Trophoblast cell (in vitro differentiated cells and primary cell): ENCODE data around the gene RHOBTB3.

Experiments
- DNase-seq, 2 donors: peaks; one replicate each; pipeline ENCODE4 v3.0.0-alpha.2; 2016
- H2AFZ ChIP-seq: 2 replicates; pipeline ENCODE4 v1.6.1; 2013; ENCODE audit warnings: low read length, moderate library complexity, mild to moderate bottlenecking; ENCODE audit not compliant: insufficient read depth, poor library complexity
- H2AK5ac ChIP-seq: 2 replicates; pipeline ENCODE4 v1.6.1; 2013; ENCODE audit warnings: mild to moderate bottlenecking, low read length
- H2BK120ac ChIP-seq: 2 replicates; pipeline ENCODE4 v1.6.1; 2013; ENCODE audit warnings: low read length, mild to moderate bottlenecking, moderate library complexity; ENCODE audit not compliant: insufficient read depth, poor library complexity
- H2BK12ac ChIP-seq: 2 replicates; pipeline ENCODE4 v1.6.1; 2013; ENCODE audit warnings: mild to moderate bottlenecking, low read length, moderate library complexity
- H2BK5ac ChIP-seq: 2 replicates; pipeline ENCODE4 v1.6.1; 2013; ENCODE audit warnings: low read length, low read depth, moderate library complexity, mild to moderate bottlenecking; ENCODE audit not compliant: poor library complexity
- H3K14ac ChIP-seq: 2 replicates; pipeline ENCODE4 v1.6.1; 2013; ENCODE audit warnings: mild to moderate bottlenecking, low read length
- H3K18ac ChIP-seq: 2 replicates; pipeline ENCODE4 v1.6.1; 2013; ENCODE audit warnings: mild to moderate bottlenecking, low read length
- H3K23ac ChIP-seq: 2 replicates; pipeline ENCODE4 v1.6.1; 2013; ENCODE audit warnings: low read length
- H3K27ac ChIP-seq: 2 replicates; pipeline ENCODE4 v1.5.1; 2013; ENCODE audit warnings: low read depth, mild to moderate bottlenecking, inconsistent platforms, low read length, moderate library complexity
- H3K27me3 ChIP-seq: 2 replicates; pipeline ENCODE4 v1.6.1; 2013; ENCODE audit warnings: inconsistent platforms, mild to moderate bottlenecking, low read length, moderate library complexity; ENCODE audit not compliant: insufficient read depth
- H3K36me3 ChIP-seq, 2 experiments: 1 replicate in 1 of 2; 2 replicates in 1 of 2; pipeline ENCODE4 v1.6.1; 2013; ENCODE audit warnings: low read length in 2 of 2, mild to moderate bottlenecking in 2 of 2, moderate library complexity in 1 of 2; ENCODE audit not compliant: insufficient read depth in 2 of 2, control insufficient read depth in 1 of 2
- H3K4ac ChIP-seq: 2 replicates; pipeline ENCODE4 v1.6.1; 2013; ENCODE audit warnings: low read depth, mild to moderate bottlenecking, low read length, moderate library complexity
- H3K4me1 ChIP-seq, 2 experiments: 1 replicate in 1 of 2; 2 replicates in 1 of 2; pipeline ENCODE4 v1.6.1; 2013; ENCODE audit warnings: low read length in 2 of 2, mild to moderate bottlenecking in 2 of 2, moderate library complexity in 1 of 2; ENCODE audit not compliant: insufficient read depth in 2 of 2, control insufficient read depth in 1 of 2
- H3K4me2 ChIP-seq: 2 replicates; pipeline ENCODE4 v1.6.1; 2013; ENCODE audit warnings: inconsistent platforms, mild to moderate bottlenecking, low read length, moderate library complexity
- H3K4me3 ChIP-seq: 2 replicates; pipeline ENCODE4 v1.5.1; 2013; ENCODE audit warnings: mild to moderate bottlenecking, low read depth, low read length, inconsistent platforms
- H3K79me1 ChIP-seq: one replicate; pipeline ENCODE4 v1.6.1; 2013; ENCODE audit warnings: low read length
- H3K79me2 ChIP-seq: 2 replicates; pipeline ENCODE4 v1.6.1; 2013; ENCODE audit warnings: low read length, mild to moderate bottlenecking; ENCODE audit not compliant: control insufficient read depth, insufficient read depth, poor library complexity
- H3K9ac ChIP-seq: 2 replicates; pipeline ENCODE4 v1.6.1; 2013; ENCODE audit warnings: mild to moderate bottlenecking, low read length
- H3K9me3 ChIP-seq: 2 replicates; pipeline ENCODE4 v1.6.1; 2013; ENCODE audit warnings: low read depth, mild to moderate bottlenecking, control low read depth, inconsistent platforms, low read length; ENCODE audit not compliant: insufficient read depth
- H4K12ac ChIP-seq: 2 replicates; pipeline ENCODE4 v1.6.1; 2013; ENCODE audit warnings: low read depth, mild to moderate bottlenecking, low read length, moderate library complexity
- H4K8ac ChIP-seq: 2 replicates; pipeline ENCODE4 v1.6.1; 2013; ENCODE audit warnings: low read depth, mild to moderate bottlenecking, low read length, moderate library complexity
- H4K91ac ChIP-seq: one replicate; pipeline ENCODE4 v1.6.1; 2013; ENCODE audit warnings: low read depth, mild to moderate bottlenecking, low read length, moderate library complexity
- WGBS: extraction: QIAGEN DNeasy Blood & Tissue Kit; methylation state at CpG from one replicate; pipeline ENCODE4 v1.1.7; 2013; ENCODE audit warnings: missing lambda C conversion rate; ENCODE audit not compliant: insufficient read length, insufficient coverage; ENCODE audit errors: extremely low coverage; 5-methylcytosine and 5-hydroxymethylcytosine counted together

The RHOBTB3 gene

GRCh38 chr5:95733107-95733665, 2.0 kb downstream of the RHOBTB3 start:
- H3K4me2 ChIP-seq = peak overlapping the region; percentile 64
- H4K91ac ChIP-seq = no peak overlapping the region
- H3K4me3 ChIP-seq = no peak overlapping the region
- H3K27ac ChIP-seq = no peak overlapping the region
- no peak overlapping the region for H2AK5ac ChIP-seq
- H3K79me2 ChIP-seq = peaks cover 15% of the 10 kb centered on the region
- no peak for DNase-seq
- no peak overlapping the region for H2BK12ac ChIP-seq
- no peaks in the 10 kb centered on the region for H3K9me3 ChIP-seq
- H2BK120ac ChIP-seq = no peak overlapping the region
- no peak overlapping the region for H2BK5ac ChIP-seq
- H4K8ac ChIP-seq = no peak overlapping the region
- H3K4me1 ChIP-seq = peaks cover 0 to 9% of the 10 kb centered on the region in 2 experiments
- WGBS = no CpG with 5 or more reads among the region's 9 CpGs
- no peak overlapping the region for H3K18ac ChIP-seq
- no peak overlapping the region for H4K12ac ChIP-seq
- H3K14ac ChIP-seq = no peak overlapping the region
- H3K79me1 ChIP-seq = peaks cover 19% of the 10 kb centered on the region
- H3K27me3 ChIP-seq = no peaks in the 10 kb centered on the region
- H2AFZ ChIP-seq = no peak overlapping the region
- H3K23ac ChIP-seq = no peak overlapping the region
- no peak overlapping the region for H3K9ac ChIP-seq
- H3K36me3 ChIP-seq = peaks cover 3 to 16% of the 10 kb centered on the region in 2 experiments
- H3K4ac ChIP-seq = no peak overlapping the region

- Histone ChIP-seq H3K36me3 (peaks cover 6 to 23% of the 10 kb centered on the region in 2 experiments), H3K79me2 (peaks cover 15% of the 10 kb centered on the region), H3K79me1 (peaks cover 17% of the 10 kb centered on the region), H3K4me2 (peak overlapping the region; percentile 55), H2BK120ac (no peak overlapping the region), H3K18ac (no peak overlapping the region), H3K14ac (no peak overlapping the region), H4K12ac (no peak overlapping the region), H4K8ac (no peak overlapping the region), H3K4ac (no peak overlapping the region), H3K27ac (no peak overlapping the region), H2AK5ac (no peak overlapping the region), H3K4me1 (peaks cover 0 to 5% of the 10 kb centered on the region in 2 experiments), H4K91ac (no peak overlapping the region), H3K23ac (no peak overlapping the region), H3K9me3 (no peaks in the 10 kb centered on the region), H3K27me3 (no peaks in the 10 kb centered on the region), H2BK5ac (no peak overlapping the region), H3K4me3 (no peak overlapping the region), H3K9ac (no peak overlapping the region), H2AFZ (no peak overlapping the region), H2BK12ac (no peak overlapping the region)
- no peak for DNase-seq
- WGBS = no CpG with 5 or more reads among the region's 2 CpGs
These were observed 3.1 kb downstream of the RHOBTB3 start for GRCh38 chr5:95734187-95734586.

DNA sequence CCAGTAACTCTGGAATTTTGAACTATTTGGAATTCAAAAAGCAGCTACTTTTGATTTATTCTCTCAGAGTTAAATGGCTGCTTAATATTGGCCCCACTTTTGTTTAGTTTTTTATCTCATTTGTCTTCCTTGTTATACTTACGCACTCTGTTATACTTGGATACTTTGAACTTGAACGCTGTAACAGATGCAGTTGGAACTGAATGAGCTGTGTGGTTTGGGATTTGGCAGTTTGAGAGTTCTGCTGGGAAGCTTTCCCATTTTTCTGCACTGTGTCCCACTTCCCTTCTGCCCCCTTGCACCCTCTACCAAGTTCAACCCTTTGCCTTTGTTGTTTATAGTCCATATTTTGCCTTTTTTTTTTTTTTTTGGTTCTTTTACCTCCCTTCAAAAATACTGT, 3.8 kb downstream of the RHOBTB3 start:
- no peak overlapping the region for H4K8ac ChIP-seq
- H3K14ac ChIP-seq = no peak overlapping the region
- H3K4me2 ChIP-seq = peak overlapping the region; percentile 57
- H3K36me3 ChIP-seq = peaks cover 11 to 29% of the 10 kb centered on the region in 2 experiments
- H2AFZ ChIP-seq = no peak overlapping the region
- H3K27me3 ChIP-seq = no peaks in the 10 kb centered on the region
- H3K4me1 ChIP-seq = peaks cover 0 to 5% of the 10 kb centered on the region in 2 experiments
- no CpG with 5 or more reads among the region's 2 CpGs for WGBS
- H3K9me3 ChIP-seq = no peaks in the 10 kb centered on the region
- no peak overlapping the region for H2BK5ac ChIP-seq
- no peak overlapping the region for H2BK120ac ChIP-seq
- no peak overlapping the region for H3K4me3 ChIP-seq
- DNase-seq = no peak
- H3K23ac ChIP-seq = no peak overlapping the region
- no peak overlapping the region for H3K18ac ChIP-seq
- H2AK5ac ChIP-seq = no peak overlapping the region
- H3K79me2 ChIP-seq = peaks cover 15% of the 10 kb centered on the region
- H2BK12ac ChIP-seq = no peak overlapping the region
- peaks cover 17% of the 10 kb centered on the region for H3K79me1 ChIP-seq
- no peak overlapping the region for H4K91ac ChIP-seq
- peak overlapping the region; percentile 40 for H3K4ac ChIP-seq
- no peak overlapping the region for H3K27ac ChIP-seq
- no peak overlapping the region for H4K12ac ChIP-seq
- no peak overlapping the region for H3K9ac ChIP-seq

GRCh38 chr5:95735406-95735805, 4.3 kb downstream of the RHOBTB3 start:
- H3K79me1 ChIP-seq = peaks cover 17% of the 10 kb centered on the region
- H3K18ac ChIP-seq = no peak overlapping the region
- no peak overlapping the region for H4K8ac ChIP-seq
- no peak overlapping the region for H4K12ac ChIP-seq
- H2BK12ac ChIP-seq = no peak overlapping the region
- no peak overlapping the region for H2AFZ ChIP-seq
- DNase-seq = no peak
- peak overlapping the region; percentile 43 for H3K4ac ChIP-seq
- peak overlapping the region; percentile 57 for H3K4me2 ChIP-seq
- H3K27ac ChIP-seq = no peak overlapping the region
- peaks cover 11 to 30% of the 10 kb centered on the region in 2 experiments for H3K36me3 ChIP-seq
- H2BK5ac ChIP-seq = no peak overlapping the region
- no peaks in the 10 kb centered on the region for H3K9me3 ChIP-seq
- no peak overlapping the region for H4K91ac ChIP-seq
- H3K4me3 ChIP-seq = no peak overlapping the region
- no peak overlapping the region for H2AK5ac ChIP-seq
- H2BK120ac ChIP-seq = no peak overlapping the region
- peaks cover 0 to 5% of the 10 kb centered on the region in 2 experiments for H3K4me1 ChIP-seq
- H3K23ac ChIP-seq = no peak overlapping the region
- no CpG with 5 or more reads among the region's 1 CpG for WGBS
- H3K14ac ChIP-seq = no peak overlapping the region
- H3K27me3 ChIP-seq = no peaks in the 10 kb centered on the region
- H3K9ac ChIP-seq = no peak overlapping the region
- peaks cover 15% of the 10 kb centered on the region for H3K79me2 ChIP-seq
